ENCODE data around the gene PREX1. TPM values are rescaled to one million over a fixed set of nuclear protein-coding genes. Genes with fewer than 3 reads are reported as not detected.

The PREX1 gene
- total RNA-seq, 1 donor from 2014 or later, result 33.9 TPM

GRCh38 chr20:48581167-48581566 lies 246.6 kb downstream of the PREX1 start:
- ATAC-seq (no peak), DNase-seq (ENCODE audit: low spot score) (no peak)
- intact Hi-C loops (cut with DNase I), result no loop called here

- DNase-seq (ENCODE audit: low spot score) (no peak), ATAC-seq (no peak)
- intact Hi-C loops (cut with DNase I), result no loop called here
These were observed 249.3 kb downstream of the PREX1 start for GRCh38 chr20:48578397-48579098.

DNA sequence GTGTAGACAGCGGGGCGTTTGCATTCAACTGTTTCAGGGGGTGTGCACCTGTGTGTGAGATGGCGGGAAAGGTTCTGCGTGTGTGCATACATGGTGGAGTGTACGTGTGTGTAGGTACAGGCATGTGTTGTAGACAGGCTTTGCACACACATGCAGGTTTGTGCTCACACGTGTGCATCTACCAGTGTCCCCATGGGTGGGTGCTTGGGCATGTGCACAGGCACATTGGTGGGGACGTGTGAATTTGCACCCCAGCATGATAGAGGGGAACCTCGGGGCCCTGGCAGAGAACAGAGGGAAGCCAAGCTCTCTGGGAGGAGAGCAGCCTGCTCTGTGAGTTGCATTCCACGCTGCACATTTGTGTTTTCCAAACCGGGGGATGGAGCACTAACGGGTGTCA lies 250.2 kb downstream of the PREX1 start:
- DNase-seq (ENCODE audit: low spot score) (no peak), ATAC-seq (no peak)
- intact Hi-C loops (cut with DNase I), result no loop called here

DNA sequence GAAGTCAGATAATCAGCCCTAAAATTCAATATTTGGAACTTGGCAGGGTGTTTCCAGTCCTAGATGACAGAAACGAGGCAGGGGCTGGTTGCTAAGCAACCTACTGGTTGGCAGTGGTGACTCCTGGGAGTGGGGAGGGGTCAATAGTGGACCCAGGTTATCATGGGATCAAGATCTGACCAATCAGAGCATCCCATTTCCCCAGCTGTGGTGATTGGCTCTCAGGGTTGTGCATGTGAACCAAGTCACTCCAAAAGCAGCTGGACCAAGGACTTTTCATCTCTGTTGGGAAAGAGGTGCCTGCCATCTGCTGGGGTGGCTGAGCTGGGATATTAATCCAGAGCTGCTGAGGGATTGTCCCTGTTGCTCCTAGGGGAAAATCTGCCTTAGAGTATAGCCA lies 253.4 kb downstream of the PREX1 start:
- intact Hi-C loops (cut with DNase I), result loop anchor here (5.0 kb wide), 1 partner anchor 1462 kb away; no protein-coding TSS in a partner anchor
- DNase-seq (ENCODE audit: low spot score), result no peak
- ATAC-seq, result no peak

Other genes with a start within 250 kb of the PREX1 start
- 26.5 TPM for gene ARFGEF2, start 93.7 kb upstream of the PREX1 start, total RNA-seq
- gene CSE1L, start 218.3 kb upstream of the PREX1 start, total RNA-seq, result 39.5 TPM